CD4-positive, alpha-beta memory T cell (primary cell): Measurements from ENCODE around the gene TMEM62. TPM values are rescaled to one million over a fixed set of nuclear protein-coding genes. Genes with fewer than 3 reads are reported as not detected.

Experiments used
- CTCF ChIA-PET: fragments of 350-600 bp; sonication (Branson Sonifier 250); formaldehyde crosslinking; loops from one replicate; lab custom pipeline; 2021; ENCODE audit warnings: inconsistent platforms; ENCODE audit not compliant: partially characterized antibody; lab: Charles Lee
- POLR2A ChIA-PET: fragments of 350-600 bp; sonication (Branson Sonifier 250); formaldehyde crosslinking; loops from one replicate; lab custom pipeline; 2021; ENCODE audit not compliant: partially characterized antibody; lab: Charles Lee
- DNase-seq, 5 donors: peaks; one replicate each; pipeline versions ENCODE4 v3.0.0 to v3.0.0-alpha.2; 2020 to 2022; ENCODE audit warnings: mixed read lengths in 1 of 5
- H3K27ac ChIP-seq: one replicate; pipeline ENCODE4 v1.7.0; 2013; ENCODE audit warnings: low read depth, low read length
- H3K27me3 ChIP-seq: 2 replicates; pipeline ENCODE4 v1.7.0; 2013; ENCODE audit warnings: mild to moderate bottlenecking, low read length, moderate library complexity; ENCODE audit not compliant: insufficient read depth
- H3K36me3 ChIP-seq: 2 replicates; pipeline ENCODE4 v1.7.0; 2013; ENCODE audit warnings: mild to moderate bottlenecking, low read length, moderate library complexity; ENCODE audit not compliant: insufficient read depth
- H3K4me1 ChIP-seq: 2 replicates; pipeline ENCODE4 v1.7.0; 2013; ENCODE audit warnings: mild to moderate bottlenecking, low read length, moderate library complexity; ENCODE audit not compliant: insufficient read depth
- H3K4me3 ChIP-seq, 2 donors: one replicate each; pipeline ENCODE4 v1.7.0; 2013; ENCODE audit warnings: low read length in 2 of 2, mild to moderate bottlenecking in 1 of 2
- H3K9me3 ChIP-seq, 2 donors: one replicate each; pipeline ENCODE4 v1.7.0; 2013; ENCODE audit warnings: low read length in 2 of 2, control low read depth in 1 of 2; ENCODE audit not compliant: control insufficient read depth in 1 of 2
- H3K27ac Mint-ChIP-seq, 7 donors: one replicate each; pipeline ENCODE4 v1.8.0; 2020 to 2021; ENCODE audit warnings: mixed read lengths in 7 of 7, mild to moderate bottlenecking in 6 of 7, inconsistent platforms in 3 of 7, moderate library complexity in 3 of 7
- H3K27me3 Mint-ChIP-seq, 2 donors: one replicate each; pipeline ENCODE4 v1.8.0; 2020 to 2021; ENCODE audit warnings: mixed read lengths in 2 of 2
- H3K36me3 Mint-ChIP-seq, 2 donors: one replicate each; pipeline ENCODE4 v1.8.0; 2020 to 2021; ENCODE audit warnings: mixed read lengths in 2 of 2, inconsistent platforms in 1 of 2, mild to moderate bottlenecking in 1 of 2
- H3K4me1 Mint-ChIP-seq, 4 donors: one replicate each; pipeline ENCODE4 v1.8.0; 2020 to 2021; ENCODE audit warnings: mixed read lengths in 4 of 4, mild to moderate bottlenecking in 1 of 4
- H3K4me3 Mint-ChIP-seq, 8 donors: one replicate each; pipeline ENCODE4 v1.8.0; 2020 to 2021; ENCODE audit warnings: mixed read lengths in 8 of 8, mild to moderate bottlenecking in 7 of 8, moderate library complexity in 6 of 8, inconsistent platforms in 3 of 8
- H3K9me3 Mint-ChIP-seq, 8 donors: one replicate each; pipeline ENCODE4 v1.8.0; 2020 to 2021; ENCODE audit warnings: mixed read lengths in 8 of 8, mild to moderate bottlenecking in 5 of 8, inconsistent platforms in 3 of 8, moderate library complexity in 1 of 8
- intact Hi-C: fragments of 100-400 bp; cut with micrococcal nuclease; formaldehyde crosslinking; loops from one replicate; pipeline ENCODE4 v1.15.1; 2023
- polyA plus RNA-seq, 2 donors: library from polyadenylated mRNA; unstranded; fragments of 300-500 nt; fragmentation: Illumina TruSeq; gene quantifications; one replicate each; pipeline ENCODE4 v1.2.3, GENCODE V29; 2021
- total RNA-seq, 2 experiments: library from RNA; stranded (reverse); gene quantifications; one replicate each; pipeline ENCODE4 v1.2.3, GENCODE V29; 2021

TMEM62 gene
- total and polyA plus RNA-seq, 4 experiments from 2014 or later = 3.2 to 17.4 (median 12.1) TPM

GRCh38 chr15:43095708-43096347, 37.6 kb upstream of the TMEM62 start:
- H3K9me3 Mint-ChIP-seq = no peaks in the 10 kb centered on the region
- Histone ChIP-seq H3K27ac (no peak overlapping the region), H3K27me3 (no peaks in the 10 kb centered on the region), H3K4me1 (peaks cover 2% of the 10 kb centered on the region), H3K4me3 (no peak overlapping the region), H3K36me3 (peaks cover 12% of the 10 kb centered on the region), H3K9me3 (no peaks in the 10 kb centered on the region)
- POLR2A ChIA-PET = no interaction called here
- intact Hi-C loops = no loop called here
- CTCF ChIA-PET = interaction anchor here (1.4 kb wide), 1 partner anchor 11 kb away, joined by 4 read pairs; no protein-coding TSS in a partner anchor
- H3K36me3 Mint-ChIP-seq = peaks cover 34 to 49% of the 10 kb centered on the region in 2 donors
- H3K27ac Mint-ChIP-seq = peak overlapping the region in 4 of 7 donors; percentile 23 to 78 (median 50)
- no peak for DNase-seq
- H3K27me3 Mint-ChIP-seq = no peaks in the 10 kb centered on the region
- H3K4me1 Mint-ChIP-seq = peaks cover 35 to 63% (median 47%) of the 10 kb centered on the region in 4 donors
- no peak overlapping the region for H3K4me3 Mint-ChIP-seq

DNA sequence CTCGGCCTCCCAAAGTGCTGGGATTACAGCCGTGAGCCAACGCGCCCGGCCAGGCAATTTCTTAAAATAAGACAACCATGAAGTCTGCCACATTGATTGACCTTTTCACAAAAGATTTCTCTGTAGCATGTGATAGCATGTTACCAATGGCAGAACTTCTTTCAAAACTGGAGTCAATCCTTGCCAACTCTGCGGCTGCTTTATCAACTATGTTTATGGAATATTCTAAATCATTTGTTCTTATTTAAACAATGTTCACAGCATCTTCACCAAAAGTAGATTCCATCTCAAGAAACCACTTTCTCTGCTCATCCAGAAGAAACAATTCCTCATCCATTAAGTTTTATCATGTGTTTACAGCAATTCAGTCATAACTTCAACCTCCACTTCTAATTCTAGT, 37.0 kb upstream of the TMEM62 start:
- Mint-ChIP-seq H3K36me3 (peaks cover 40 to 54% of the 10 kb centered on the region in 2 donors), H3K27ac (peak overlapping the region in 2 of 7 donors; percentile 81 to 89), H3K9me3 (no peaks in the 10 kb centered on the region), H3K27me3 (no peaks in the 10 kb centered on the region), H3K4me3 (peak overlapping the region in 1 of 8 donors; percentile 18), H3K4me1 (peaks cover 40 to 69% (median 53%) of the 10 kb centered on the region in 4 donors)
- Histone ChIP-seq H3K36me3 (peaks cover 17% of the 10 kb centered on the region), H3K4me1 (peaks cover 8% of the 10 kb centered on the region), H3K27ac (no peak overlapping the region), H3K27me3 (no peaks in the 10 kb centered on the region), H3K9me3 (no peaks in the 10 kb centered on the region), H3K4me3 (no peak overlapping the region)
- intact Hi-C loops = no loop called here
- ChIA-PET POLR2A (interaction anchor here (1.6 kb wide), 1 partner anchor 10 kb away, joined by 4 read pairs; the partner anchor contains the start of gene UBR1), CTCF (no interaction called here)
- no peak for DNase-seq

DNA sequence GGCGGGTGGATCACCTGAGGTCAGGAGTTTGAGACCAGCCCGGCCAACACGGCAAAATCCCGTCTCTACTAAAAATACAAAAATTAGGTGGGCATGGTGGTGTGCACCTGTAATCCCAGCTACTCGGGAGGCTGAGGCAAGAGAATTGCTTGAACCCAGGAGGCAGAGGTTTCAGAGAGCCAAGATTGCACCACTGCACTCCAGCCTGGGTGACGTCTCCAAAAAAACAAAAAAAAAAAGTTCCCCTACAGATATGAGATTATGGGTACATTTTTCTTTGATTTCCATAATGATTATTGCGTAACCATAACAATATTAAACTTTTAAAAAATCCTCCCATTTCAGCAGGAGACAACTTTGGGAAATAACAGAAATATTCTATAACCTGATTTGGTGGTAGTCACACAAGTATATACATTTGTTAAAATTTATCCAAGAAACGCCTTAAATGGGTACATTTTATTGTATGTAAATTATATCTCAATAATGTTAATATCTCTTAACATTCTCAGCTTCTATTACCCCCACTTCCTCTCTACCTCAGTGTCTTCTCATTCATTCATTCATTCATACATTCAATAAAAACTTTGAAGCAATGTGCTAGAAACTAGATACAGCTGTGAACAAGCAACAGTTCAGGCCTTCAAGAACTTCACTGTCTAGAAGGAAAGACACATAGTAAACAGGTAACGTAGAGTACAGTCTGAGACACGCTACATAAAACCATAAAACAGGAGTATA, 34.1 kb upstream of the TMEM62 start:
- no peak for DNase-seq
- H3K27me3 Mint-ChIP-seq = no peaks in the 10 kb centered on the region
- no peak overlapping the region for H3K4me3 Mint-ChIP-seq
- Histone ChIP-seq H3K36me3 (peaks cover 17% of the 10 kb centered on the region), H3K27me3 (no peaks in the 10 kb centered on the region), H3K4me3 (no peak overlapping the region), H3K27ac (no peak overlapping the region), H3K4me1 (peaks cover 32% of the 10 kb centered on the region), H3K9me3 (no peaks in the 10 kb centered on the region)
- peaks cover 41 to 63% of the 10 kb centered on the region in 2 donors for H3K36me3 Mint-ChIP-seq
- no peak overlapping the region for H3K27ac Mint-ChIP-seq
- no peaks in the 10 kb centered on the region for H3K9me3 Mint-ChIP-seq
- intact Hi-C loops = no loop called here
- ChIA-PET POLR2A (no interaction called here), CTCF (no interaction called here)
- peaks cover 53 to 88% (median 69%) of the 10 kb centered on the region in 4 donors for H3K4me1 Mint-ChIP-seq

- Histone ChIP-seq H3K4me1 (peaks cover 42% of the 10 kb centered on the region), H3K36me3 (peaks cover 17% of the 10 kb centered on the region), H3K4me3 (no peak overlapping the region), H3K9me3 (no peaks in the 10 kb centered on the region), H3K27ac (no peak overlapping the region), H3K27me3 (no peaks in the 10 kb centered on the region)
- H3K9me3 Mint-ChIP-seq = no peaks in the 10 kb centered on the region
- intact Hi-C loops = no loop called here
- H3K27me3 Mint-ChIP-seq = no peaks in the 10 kb centered on the region
- ChIA-PET POLR2A (no interaction called here), CTCF (no interaction called here)
- peak overlapping the region in 1 of 7 donors; percentile 48 for H3K27ac Mint-ChIP-seq
- H3K36me3 Mint-ChIP-seq = peaks cover 41 to 68% of the 10 kb centered on the region in 2 donors
- H3K4me3 Mint-ChIP-seq = peak overlapping the region in 3 of 8 donors; percentile 6 to 31 (median 22)
- H3K4me1 Mint-ChIP-seq = peaks cover 50 to 85% (median 66%) of the 10 kb centered on the region in 4 donors
- no peak for DNase-seq
These were observed 32.4 kb upstream of the TMEM62 start for GRCh38 chr15:43100971-43101370.

DNA sequence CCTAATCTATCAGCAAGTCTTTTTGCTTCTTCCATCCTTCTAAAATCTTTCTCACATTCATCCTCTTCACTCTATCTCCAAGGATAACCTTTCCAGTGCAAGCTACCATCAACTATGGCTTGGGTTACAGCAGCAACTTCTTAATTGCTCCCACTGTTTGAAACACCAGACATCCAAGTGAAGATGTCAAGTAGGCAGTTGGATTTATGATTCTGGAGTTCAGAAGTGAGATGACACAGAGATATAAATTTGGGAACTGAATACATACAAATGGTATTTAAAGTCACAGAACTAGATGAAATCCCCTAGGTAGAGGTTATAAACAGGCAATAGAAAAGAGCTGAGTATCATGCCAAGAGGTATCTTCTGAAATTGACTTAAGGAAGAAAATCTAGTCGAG, 31.2 kb upstream of the TMEM62 start:
- H3K4me1 ChIP-seq = peaks cover 50% of the 10 kb centered on the region
- H3K9me3 Mint-ChIP-seq = no peaks in the 10 kb centered on the region
- H3K36me3 ChIP-seq = peaks cover 11% of the 10 kb centered on the region
- CTCF ChIA-PET = no interaction called here
- POLR2A ChIA-PET = no interaction called here
- H3K27ac ChIP-seq = no peak overlapping the region
- no peaks in the 10 kb centered on the region for H3K27me3 ChIP-seq
- H3K36me3 Mint-ChIP-seq = peaks cover 37 to 65% of the 10 kb centered on the region in 2 donors
- H3K4me1 Mint-ChIP-seq = peaks cover 50 to 89% (median 65%) of the 10 kb centered on the region in 4 donors
- no peaks in the 10 kb centered on the region for H3K9me3 ChIP-seq
- H3K27me3 Mint-ChIP-seq = no peaks in the 10 kb centered on the region
- H3K4me3 Mint-ChIP-seq = peak overlapping the region in 2 of 8 donors; percentile 2 to 8
- DNase-seq = no peak
- intact Hi-C loops = no loop called here
- H3K4me3 ChIP-seq = no peak overlapping the region
- H3K27ac Mint-ChIP-seq = peak overlapping the region in 2 of 7 donors; percentile 48 to 87

DNA sequence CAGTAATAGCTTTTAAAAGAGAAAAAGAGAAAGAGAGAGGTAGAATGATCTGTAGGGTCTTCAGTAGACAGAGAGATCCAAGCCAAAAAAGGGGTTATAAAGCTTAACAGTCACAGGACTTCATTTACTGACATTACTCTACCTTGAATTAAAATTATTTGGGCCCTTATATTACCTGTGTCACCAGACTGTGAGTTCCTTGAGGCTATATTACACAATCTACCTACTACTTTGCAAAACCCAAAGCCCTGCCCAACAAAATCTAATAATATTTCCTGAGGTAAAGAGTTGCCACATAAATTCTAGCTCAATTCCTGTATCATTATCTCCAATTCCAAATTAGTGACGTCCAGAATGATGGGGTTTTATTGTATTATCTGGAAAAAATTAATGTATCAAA, 29.5 kb upstream of the TMEM62 start:
- H3K4me3 Mint-ChIP-seq = peak overlapping the region in 6 of 8 donors; percentile 11 to 72 (median 43)
- ChIA-PET POLR2A (interaction anchor here (0.9 kb wide), 1 partner anchor 30 kb away, joined by 3 read pairs; the partner anchor contains the start of gene TMEM62), CTCF (interaction anchor here (1.7 kb wide), 1 partner anchor 100 kb away, joined by 5 read pairs; no protein-coding TSS in a partner anchor)
- intact Hi-C loops = no loop called here
- peaks cover 30 to 49% of the 10 kb centered on the region in 2 donors for H3K36me3 Mint-ChIP-seq
- no peaks in the 10 kb centered on the region for H3K9me3 Mint-ChIP-seq
- no peaks in the 10 kb centered on the region for H3K27me3 ChIP-seq
- H3K4me1 Mint-ChIP-seq = peaks cover 43 to 72% (median 58%) of the 10 kb centered on the region in 4 donors
- no peak overlapping the region for H3K27ac ChIP-seq
- peaks cover 0 to 2% of the 10 kb centered on the region in 2 donors for H3K27me3 Mint-ChIP-seq
- peaks cover 50% of the 10 kb centered on the region for H3K4me1 ChIP-seq
- H3K4me3 ChIP-seq = no peak overlapping the region
- H3K27ac Mint-ChIP-seq = peak overlapping the region in 4 of 7 donors; percentile 5 to 83 (median 43)
- no peak for DNase-seq
- H3K9me3 ChIP-seq = no peaks in the 10 kb centered on the region
- H3K36me3 ChIP-seq = peaks cover 10% of the 10 kb centered on the region

DNA sequence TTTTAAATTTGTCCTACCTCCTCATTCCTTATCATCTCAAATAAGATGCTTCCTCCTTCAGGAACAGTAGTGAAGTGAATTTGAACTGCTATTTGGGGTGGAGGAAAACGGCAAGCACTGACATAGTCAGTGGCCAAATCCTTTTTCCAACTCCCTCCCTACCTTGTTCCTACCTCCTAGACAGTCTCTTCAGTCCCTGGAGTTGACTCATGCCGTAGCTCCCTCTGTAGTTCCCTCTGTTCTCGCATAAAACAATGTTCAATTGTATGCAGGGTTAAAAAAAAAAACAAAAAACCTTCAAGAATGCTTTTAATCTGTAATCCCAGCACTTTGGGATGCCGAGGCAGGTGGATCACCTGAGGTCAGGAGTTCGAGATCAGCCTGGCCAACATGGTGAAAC, 29.0 kb upstream of the TMEM62 start:
- H3K4me3 ChIP-seq = no peak overlapping the region

More for the DNA sequence above, 29.0 kb upstream of the TMEM62 start:
- POLR2A ChIA-PET = interaction anchor here (0.9 kb wide), 1 partner anchor 29 kb away, joined by 3 read pairs; the partner anchor contains the start of gene TMEM62
- peaks cover 43 to 69% (median 57%) of the 10 kb centered on the region in 4 donors for H3K4me1 Mint-ChIP-seq
- no peaks in the 10 kb centered on the region for H3K9me3 Mint-ChIP-seq
- H3K27ac Mint-ChIP-seq = peak overlapping the region in 4 of 7 donors; percentile 72 to 83 (median 74)
- DNase-seq = no peak
- peaks cover 29 to 49% of the 10 kb centered on the region in 2 donors for H3K36me3 Mint-ChIP-seq
- Histone ChIP-seq H3K27ac (no peak overlapping the region), H3K4me1 (peaks cover 50% of the 10 kb centered on the region), H3K27me3 (no peaks in the 10 kb centered on the region), H3K36me3 (peaks cover 10% of the 10 kb centered on the region), H3K9me3 (no peaks in the 10 kb centered on the region)
- peak overlapping the region in 7 of 8 donors; percentile 39 to 72 (median 54) for H3K4me3 Mint-ChIP-seq
- H3K27me3 Mint-ChIP-seq = peaks cover 0 to 2% of the 10 kb centered on the region in 2 donors
- intact Hi-C loops = no loop called here
- CTCF ChIA-PET = interaction anchor here (1.7 kb wide), 1 partner anchor 100 kb away, joined by 5 read pairs; no protein-coding TSS in a partner anchor
